GM23248 (cell line): Measurements from ENCODE around the gene FAM219A. TPM values are rescaled to one million over a fixed set of nuclear protein-coding genes. Genes with fewer than 3 reads are reported as not detected.

ENCODE experiments used
- DNase-seq: peaks from one replicate; pipeline ENCODE4 v3.0.0-alpha.2; 2015
- H2AFZ ChIP-seq: fragments of 200-600 bp; sonication (generic); 2 replicates; pipeline ENCODE4 v1.6.1; 2016; ENCODE audit warnings: antibody characterized with exemption
- H3F3A ChIP-seq: fragments of 200-600 bp; sonication (generic); 2 replicates; pipeline ENCODE4 v1.6.1; 2016; ENCODE audit warnings: mild to moderate bottlenecking, antibody characterized with exemption, mixed run types; ENCODE audit not compliant: insufficient read depth
- H3K27ac ChIP-seq: fragments of 200-600 bp; sonication (generic); 2 replicates; pipeline ENCODE4 v1.5.1; 2016; ENCODE audit warnings: mild to moderate bottlenecking
- H3K27me3 ChIP-seq: fragments of 200-600 bp; sonication (generic); replicated peaks from 2 replicates; pipeline ENCODE4 v1.6.1; 2016; ENCODE audit warnings: mild to moderate bottlenecking; ENCODE audit not compliant: insufficient read depth
- H3K36me3 ChIP-seq: fragments of 200-600 bp; sonication (generic); 2 replicates; pipeline ENCODE4 v1.6.1; 2016; ENCODE audit warnings: low read depth, mild to moderate bottlenecking
- H3K4me1 ChIP-seq: fragments of 200-600 bp; sonication (generic); 2 replicates; pipeline ENCODE4 v1.6.1; 2016; ENCODE audit warnings: mild to moderate bottlenecking; ENCODE audit not compliant: insufficient read depth
- H3K4me2 ChIP-seq: fragments of 200-600 bp; sonication (generic); one replicate; pipeline ENCODE4 v1.6.1; 2016; ENCODE audit warnings: mild to moderate bottlenecking; ENCODE audit not compliant: unreplicated experiment
- H3K4me3 ChIP-seq: fragments of 200-600 bp; sonication (generic); 2 replicates; pipeline ENCODE4 v1.5.1; 2016; ENCODE audit warnings: mild to moderate bottlenecking
- H3K79me2 ChIP-seq: fragments of 200-600 bp; sonication (generic); 2 replicates; pipeline ENCODE4 v1.6.1; 2016; ENCODE audit warnings: mild to moderate bottlenecking; ENCODE audit not compliant: insufficient read depth
- H3K9ac ChIP-seq: fragments of 200-600 bp; sonication (generic); 2 replicates; pipeline ENCODE4 v1.6.1; 2016; ENCODE audit warnings: mild to moderate bottlenecking
- H3K9me2 ChIP-seq: fragments of 200-600 bp; sonication (generic); 2 replicates; pipeline ENCODE4 v1.6.1; 2016; ENCODE audit warnings: mixed run types, mild to moderate bottlenecking, moderate library complexity; ENCODE audit not compliant: insufficient read depth
- H3K9me3 ChIP-seq: fragments of 200-600 bp; sonication (generic); one replicate; pipeline ENCODE4 v1.6.1; 2017; ENCODE audit warnings: low read depth
- H4K20me1 ChIP-seq: fragments of 200-600 bp; sonication (generic); 2 replicates; pipeline ENCODE4 v1.6.0; 2016; ENCODE audit not compliant: insufficient read depth
- EZH2 ChIP-seq: fragments of 200-600 bp; sonication (generic); IDR thresholded peaks from 2 replicates; pipeline ENCODE4 v1.6.1; 2018; ENCODE audit warnings: antibody characterized with exemption, mild to moderate bottlenecking; ENCODE audit not compliant: insufficient read depth, poor library complexity, severe bottlenecking
- EZH2phosphoT487 ChIP-seq: fragments of 200-600 bp; sonication (generic); IDR thresholded peaks from 2 replicates; pipeline ENCODE4 v1.6.1; 2018; ENCODE audit warnings: antibody characterized with exemption, moderate library complexity, mild to moderate bottlenecking, low read depth; ENCODE audit not compliant: insufficient read depth
- WGBS, 2 experiments: methylation state at CpG; one replicate each; pipeline ENCODE4 v1.1.6; 2015 to 2017; ENCODE audit warnings: low lambda C conversion rate in 2 of 2, low coverage in 1 of 2; ENCODE audit errors: missing lambda C conversion rate in 2 of 2; 5-methylcytosine and 5-hydroxymethylcytosine counted together
- in situ Hi-C: fragments of 300-500 bp; cut with MboI; formaldehyde crosslinking; loops from 2 replicates; pipeline ENCODE4 v1.15.0; 2020
- polyA plus RNA-seq: library from polyadenylated mRNA; unstranded; fragments of >200 nt; fragmentation: Nextera tagmentation; extraction: Ambion mirVana; gene quantifications from 2 replicates; pipeline ENCODE4 v1.2.1, GENCODE V29; 2016
- total RNA-seq: library from RNA; depleted of rRNA; stranded (reverse); fragments of >200 nt; shearing (Covaris generic); gene quantifications from 2 replicates; pipeline ENCODE4 v1.2.3, GENCODE V29; 2014; rRNA removed

Gene FAM219A, protein sequence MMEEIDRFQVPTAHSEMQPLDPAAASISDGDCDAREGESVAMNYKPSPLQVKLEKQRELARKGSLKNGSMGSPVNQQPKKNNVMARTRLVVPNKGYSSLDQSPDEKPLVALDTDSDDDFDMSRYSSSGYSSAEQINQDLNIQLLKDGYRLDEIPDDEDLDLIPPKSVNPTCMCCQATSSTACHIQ
- 9.1 and 12.3 TPM in 2 replicates for total RNA-seq
- 7.6 and 7.8 TPM in 2 replicates for polyA plus RNA-seq

DNA sequence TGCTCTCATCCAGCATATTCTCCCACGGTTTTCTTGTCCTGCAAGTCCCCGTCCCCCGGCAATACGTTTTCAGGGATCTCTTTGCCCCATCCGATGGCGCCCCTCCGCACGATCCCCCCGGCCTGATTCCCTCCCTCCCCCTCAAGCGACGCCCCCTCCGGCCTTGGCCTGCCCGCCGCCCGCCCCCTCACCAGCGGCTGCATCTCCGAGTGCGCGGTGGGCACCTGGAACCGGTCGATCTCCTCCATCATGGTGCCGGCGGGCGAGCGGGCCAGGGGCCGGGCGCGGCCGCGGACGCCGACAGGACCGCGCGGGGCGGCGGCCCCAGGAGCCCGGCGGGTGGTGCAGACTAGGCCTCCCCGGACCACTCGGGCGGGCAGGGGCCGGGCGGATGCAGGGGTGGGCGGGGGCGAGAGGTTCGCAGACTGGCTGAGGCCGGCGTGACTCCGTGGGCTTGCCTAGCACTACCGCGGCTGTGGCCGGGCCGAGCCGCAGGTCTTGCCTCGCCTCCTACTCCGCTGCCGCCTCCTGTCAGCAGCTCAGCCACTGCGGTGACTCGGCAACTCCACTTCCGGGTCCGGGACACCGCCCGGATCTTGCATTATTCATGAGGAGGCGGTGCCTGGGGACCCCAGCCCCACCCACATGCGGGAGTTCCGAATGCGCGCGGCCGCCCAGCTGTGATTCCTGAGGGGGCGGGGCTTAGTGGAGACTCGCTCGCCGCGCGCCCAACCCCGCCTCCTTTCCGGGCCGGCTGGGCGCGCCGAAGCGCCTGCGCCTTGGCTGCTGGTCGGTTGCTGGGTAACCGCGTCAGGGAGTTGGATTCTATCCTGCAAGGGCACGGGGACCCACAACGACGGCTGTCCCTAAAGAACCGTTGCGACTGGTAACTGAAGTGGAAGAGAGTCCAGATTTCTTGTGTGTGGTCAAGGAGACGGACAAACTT, at the start of gene FAM219A, which contains the start of gene DNAI1:
Gene FAM219A (minus strand): TSS at position 558 of the 946 bp plus-strand sequence. CDS start 307 bp downstream, at position 251.
Gene DNAI1 (plus strand): TSS at position 793 of the 946 bp plus-strand sequence. CDS start 201 bp downstream, outside the sequence.
- Histone ChIP-seq H3K4me3 (peak within 1 kb of the TSS; percentile 78), H3K4me1 (peaks cover 21% of the 10 kb centered on the region), H3K9ac (peak within 1 kb of the TSS; percentile 83), H2AFZ (peak within 1 kb of the TSS; percentile 86), H3K9me3 (no peaks in the 10 kb centered on the region), H4K20me1 (no peaks in the 10 kb centered on the region; the same call in 1 of the 2 replicates), H3K36me3 (no peaks in the 10 kb centered on the region), H3K27me3 (no peaks in the 10 kb centered on the region), H3K27ac (peak within 1 kb of the TSS; percentile 51), H3K79me2 (peaks cover 43% of the 10 kb centered on the region), H3K9me2 (no peaks in the 10 kb centered on the region), H3K4me2 (peak within 1 kb of the TSS; percentile 74), H3F3A (peaks cover 13% of the 10 kb centered on the region)
- in situ Hi-C loops: no loop called here
- peak; percentile 100 for DNase-seq
- TF ChIP-seq EZH2 (no peak), EZH2phosphoT487 (no peak)
- WGBS, 2 experiments: 1% methylated on average over 60 to 64 of the region's 94 CpGs

DNA sequence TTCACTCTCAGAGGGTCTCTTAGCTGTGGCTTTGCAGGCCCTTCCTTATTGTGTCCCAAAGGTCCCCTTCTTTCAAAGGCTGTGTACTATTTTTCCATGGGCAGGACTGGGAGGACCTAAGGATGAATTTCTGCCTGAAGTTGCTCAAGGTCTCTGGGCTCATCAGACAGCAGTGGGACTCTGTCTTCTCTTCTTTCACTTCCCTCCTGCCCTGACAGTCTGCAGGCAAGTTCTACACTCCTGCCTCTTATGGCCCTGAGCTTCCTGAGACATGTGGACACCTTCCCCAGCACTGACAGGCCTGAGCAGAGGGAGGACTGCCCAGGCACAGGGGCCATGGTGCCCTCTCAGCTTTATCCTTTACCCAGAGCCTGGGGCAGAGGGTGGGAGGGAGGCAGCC, 49.6 kb upstream of the FAM219A start:
- no peaks in the 10 kb centered on the region for H3K9me3 ChIP-seq
- in situ Hi-C loops: loop anchor here (25.0 kb wide), 1 partner anchor 104 kb away; the partner anchor contains the start of genes DCTN3 and RPP25L
- no peaks in the 10 kb centered on the region for H3K9me2 ChIP-seq
- no peak for DNase-seq
- no peak overlapping the region for H3K4me2 ChIP-seq
- TF ChIP-seq EZH2 (no peak), EZH2phosphoT487 (no peak)
- 0 out of 2 replicates have a peak, but pooled peaks cover under 1% of the 10 kb centered on the region for H3K4me1 ChIP-seq
- peaks cover 33% of the 10 kb centered on the region for H3K27me3 ChIP-seq
- no peak overlapping the region for H2AFZ ChIP-seq
- no peak overlapping the region for H3K27ac ChIP-seq
- H3K36me3 ChIP-seq: no peaks in the 10 kb centered on the region
- H3F3A ChIP-seq: no peaks in the 10 kb centered on the region
- H4K20me1 ChIP-seq: no peaks in the 10 kb centered on the region
- H3K79me2 ChIP-seq: no peaks in the 10 kb centered on the region
- no peak overlapping the region for H3K9ac ChIP-seq
- H3K4me3 ChIP-seq: no peak overlapping the region

DNA sequence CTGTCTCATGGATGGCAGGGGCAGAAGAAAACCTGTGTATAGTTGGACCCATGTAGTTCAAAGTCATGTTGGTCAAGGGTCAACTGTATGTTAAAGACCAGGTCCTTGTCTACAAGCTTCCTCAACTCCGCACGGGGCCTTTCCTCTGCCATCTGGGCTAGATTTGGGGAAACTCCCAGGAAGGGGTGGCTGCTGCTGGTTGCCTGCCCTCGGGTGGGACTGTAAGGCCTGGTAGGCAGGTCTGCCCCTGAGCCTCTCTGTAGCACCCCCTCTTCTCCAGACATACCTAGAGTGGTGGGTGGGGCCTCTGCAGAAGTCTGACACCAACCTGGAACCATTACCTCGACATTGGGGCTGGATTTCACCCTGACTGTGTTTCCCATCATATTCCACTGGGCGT, 49.2 kb upstream of the FAM219A start:
- Histone ChIP-seq H3K9ac (no peak overlapping the region), H3K4me2 (no peak overlapping the region), H3K27me3 (peaks cover 33% of the 10 kb centered on the region), H3K27ac (no peak overlapping the region), H3K4me3 (no peak overlapping the region), H4K20me1 (no peaks in the 10 kb centered on the region), H3K36me3 (no peaks in the 10 kb centered on the region), H2AFZ (no peak overlapping the region), H3K9me2 (no peaks in the 10 kb centered on the region), H3K4me1 (0 out of 2 replicates have a peak, but pooled peaks cover 4% of the 10 kb centered on the region), H3F3A (no peaks in the 10 kb centered on the region), H3K9me3 (no peaks in the 10 kb centered on the region), H3K79me2 (no peaks in the 10 kb centered on the region)
- in situ Hi-C loops: loop anchor here (25.0 kb wide), 1 partner anchor 105 kb away; the partner anchor contains the start of genes DCTN3 and RPP25L
- DNase-seq: no peak
- WGBS, 2 experiments: 48 to 51% methylated on average over 5 of the region's 5 CpGs
- TF ChIP-seq EZH2phosphoT487 (no peak), EZH2 (no peak)

DNA sequence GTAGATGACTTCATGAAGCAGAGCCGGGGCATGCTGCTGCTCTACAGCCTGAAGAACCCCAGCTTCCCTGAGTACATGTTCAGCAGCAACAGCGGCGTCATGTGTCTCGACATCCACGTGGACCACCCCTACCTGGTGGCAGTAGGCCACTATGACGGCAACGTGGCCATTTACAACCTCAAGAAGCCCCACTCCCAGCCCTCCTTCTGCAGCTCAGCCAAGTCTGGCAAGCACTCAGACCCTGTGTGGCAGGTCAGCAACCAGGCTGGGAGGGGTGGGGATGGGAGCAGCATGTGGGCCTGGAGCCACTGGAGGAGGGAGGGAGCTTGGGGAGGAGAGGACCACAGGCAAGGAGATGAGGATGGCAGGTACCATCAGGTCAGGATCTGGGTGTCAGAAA, 48.3 kb upstream of the FAM219A start:
- Histone ChIP-seq H3K9me3 (no peaks in the 10 kb centered on the region), H3K4me3 (no peak overlapping the region), H3K27ac (no peak overlapping the region), H4K20me1 (no peaks in the 10 kb centered on the region), H3K27me3 (peaks cover 33% of the 10 kb centered on the region), H3K9ac (no peak overlapping the region), H3K4me2 (no peak overlapping the region), H2AFZ (no peak overlapping the region), H3K4me1 (peaks cover 10% of the 10 kb centered on the region), H3F3A (no peaks in the 10 kb centered on the region), H3K79me2 (no peaks in the 10 kb centered on the region), H3K36me3 (no peaks in the 10 kb centered on the region), H3K9me2 (no peaks in the 10 kb centered on the region)
- no peak for TF ChIP-seq EZH2phosphoT487
- no peak for TF ChIP-seq EZH2
- 58 to 59% methylated on average over 7 of the region's 7 CpGs for WGBS, 2 experiments
- DNase-seq: no peak
- in situ Hi-C loops: loop anchor here (25.0 kb wide), 1 partner anchor 106 kb away; the partner anchor contains the start of genes DCTN3 and RPP25L
